T-helper 1 cell treated with Interleukin-12 subunit alpha and Interleukin-12 subunit beta and Interleukin-4 antibody, amounts not matched to agents 30 ng/mL and 1 ng/mL, for 36 hours (primary cell): Measurements from ENCODE around the gene SMARCD3. TPM values are rescaled to one million over a fixed set of nuclear protein-coding genes. Genes with fewer than 3 reads are reported as not detected.

Experiments used
- intact Hi-C: fragments of 100-400 bp; cut with micrococcal nuclease; formaldehyde crosslinking; loops from one replicate; pipeline ENCODE4 v1.15.1; 2024
- total RNA-seq: library from RNA; stranded (reverse); gene quantifications from 2 replicates; pipeline ENCODE4 v1.2.3, GENCODE V29; 2022

Gene SMARCD3
- total RNA-seq, 1 donor from 2014 or later = 4.0 TPM

DNA sequence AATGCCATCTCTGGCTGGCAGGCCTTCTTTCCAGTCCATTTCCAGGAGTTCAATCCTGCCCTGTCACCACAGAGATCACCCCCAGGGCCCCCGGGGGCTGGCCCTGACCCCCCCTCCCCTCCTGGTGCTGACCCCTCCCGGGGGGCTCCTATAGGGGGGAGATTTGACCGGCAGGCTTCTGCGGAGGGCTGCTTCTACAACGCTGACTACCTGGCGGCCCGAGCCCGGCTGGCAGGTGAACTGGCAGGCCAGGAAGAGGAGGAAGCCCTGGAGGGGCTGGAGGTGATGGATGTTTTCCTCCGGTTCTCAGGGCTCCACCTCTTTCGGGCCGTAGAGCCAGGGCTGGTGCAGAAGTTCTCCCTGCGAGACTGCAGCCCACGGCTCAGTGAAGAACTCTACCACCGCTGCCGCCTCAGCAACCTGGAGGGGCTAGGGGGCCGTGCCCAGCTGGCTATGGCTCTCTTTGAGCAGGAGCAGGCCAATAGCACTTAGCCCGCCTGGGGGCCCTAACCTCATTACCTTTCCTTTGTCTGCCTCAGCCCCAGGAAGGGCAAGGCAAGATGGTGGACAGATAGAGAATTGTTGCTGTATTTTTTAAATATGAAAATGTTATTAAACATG lies 10.2 kb downstream of the SMARCD3 start:
- intact Hi-C loops = no loop called here

DNA sequence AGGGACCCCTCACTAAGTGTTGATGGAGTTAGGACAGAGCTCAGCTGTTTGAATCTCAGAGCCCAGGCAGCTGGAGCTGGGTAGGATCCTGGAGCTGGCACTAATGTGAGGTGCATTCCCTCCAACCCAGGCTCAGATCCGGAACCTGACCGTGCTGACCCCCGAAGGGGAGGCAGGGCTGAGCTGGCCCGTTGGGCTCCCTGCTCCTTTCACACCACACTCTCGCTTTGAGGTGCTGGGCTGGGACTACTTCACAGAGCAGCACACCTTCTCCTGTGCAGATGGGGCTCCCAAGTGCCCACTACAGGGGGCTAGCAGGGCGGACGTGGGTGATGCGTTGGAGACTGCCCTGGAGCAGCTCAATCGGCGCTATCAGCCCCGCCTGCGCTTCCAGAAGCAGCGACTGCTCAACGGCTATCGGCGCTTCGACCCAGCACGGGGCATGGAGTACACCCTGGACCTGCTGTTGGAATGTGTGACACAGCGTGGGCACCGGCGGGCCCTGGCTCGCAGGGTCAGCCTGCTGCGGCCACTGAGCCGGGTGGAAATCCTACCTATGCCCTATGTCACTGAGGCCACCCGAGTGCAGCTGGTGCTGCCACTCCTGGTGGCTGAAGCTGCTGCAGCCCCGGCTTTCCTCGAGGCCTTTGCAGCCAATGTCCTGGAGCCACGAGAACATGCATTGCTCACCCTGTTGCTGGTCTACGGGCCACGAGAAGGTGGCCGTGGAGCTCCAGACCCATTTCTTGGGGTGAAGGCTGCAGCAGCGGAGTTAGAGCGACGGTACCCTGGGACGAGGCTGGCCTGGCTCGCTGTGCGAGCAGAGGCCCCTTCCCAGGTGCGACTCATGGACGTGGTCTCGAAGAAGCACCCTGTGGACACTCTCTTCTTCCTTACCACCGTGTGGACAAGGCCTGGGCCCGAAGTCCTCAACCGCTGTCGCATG lies 11.0 kb downstream of the SMARCD3 start:
- intact Hi-C loops = no loop called here

DNA sequence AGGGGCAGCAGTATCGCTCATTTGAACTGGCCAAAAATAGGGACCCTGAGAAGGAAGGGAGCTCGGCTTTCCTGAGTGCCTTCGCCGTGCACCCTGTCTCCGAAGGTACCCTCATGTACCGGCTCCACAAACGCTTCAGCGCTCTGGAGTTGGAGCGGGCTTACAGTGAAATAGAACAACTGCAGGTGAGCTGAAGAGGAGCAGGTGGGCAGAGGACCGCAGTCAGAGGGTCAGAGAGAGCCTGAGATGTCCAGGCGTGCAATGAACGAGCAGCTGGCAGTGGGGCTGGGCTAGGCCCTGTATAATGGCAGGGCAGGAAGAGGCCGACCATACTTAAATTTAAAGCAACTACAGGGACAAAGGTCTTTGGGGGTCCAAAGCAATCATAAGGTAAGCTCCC lies 12.1 kb downstream of the SMARCD3 start:
- intact Hi-C loops = no loop called here

DNA sequence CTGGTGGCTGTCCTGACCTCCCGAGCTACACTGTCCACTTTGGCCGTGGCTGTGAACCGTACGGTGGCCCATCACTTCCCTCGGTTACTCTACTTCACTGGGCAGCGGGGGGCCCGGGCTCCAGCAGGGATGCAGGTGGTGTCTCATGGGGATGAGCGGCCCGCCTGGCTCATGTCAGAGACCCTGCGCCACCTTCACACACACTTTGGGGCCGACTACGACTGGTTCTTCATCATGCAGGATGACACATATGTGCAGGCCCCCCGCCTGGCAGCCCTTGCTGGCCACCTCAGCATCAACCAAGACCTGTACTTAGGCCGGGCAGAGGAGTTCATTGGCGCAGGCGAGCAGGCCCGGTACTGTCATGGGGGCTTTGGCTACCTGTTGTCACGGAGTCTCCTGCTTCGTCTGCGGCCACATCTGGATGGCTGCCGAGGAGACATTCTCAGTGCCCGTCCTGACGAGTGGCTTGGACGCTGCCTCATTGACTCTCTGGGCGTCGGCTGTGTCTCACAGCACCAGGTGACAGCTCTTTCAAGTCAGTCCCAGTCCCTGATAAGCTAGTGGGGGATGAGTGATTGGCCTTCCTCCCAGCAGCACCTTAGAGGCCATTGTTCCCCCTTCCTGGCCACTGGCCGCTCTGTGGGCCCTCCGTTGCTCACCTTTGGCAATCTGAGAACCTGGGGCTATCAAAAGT lies 13.3 kb downstream of the SMARCD3 start:
- intact Hi-C loops = no loop called here

DNA sequence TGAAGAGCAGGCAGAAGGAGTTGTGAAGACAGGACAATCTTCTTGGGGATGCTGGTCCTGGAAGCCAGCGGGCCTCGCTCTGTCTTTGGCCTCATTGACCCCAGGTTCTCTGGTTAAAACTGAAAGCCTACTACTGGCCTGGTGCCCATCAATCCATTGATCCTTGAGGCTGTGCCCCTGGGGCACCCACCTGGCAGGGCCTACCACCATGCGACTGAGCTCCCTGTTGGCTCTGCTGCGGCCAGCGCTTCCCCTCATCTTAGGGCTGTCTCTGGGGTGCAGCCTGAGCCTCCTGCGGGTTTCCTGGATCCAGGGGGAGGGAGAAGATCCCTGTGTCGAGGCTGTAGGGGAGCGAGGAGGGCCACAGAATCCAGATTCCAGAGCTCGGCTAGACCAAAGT lies 14.7 kb downstream of the SMARCD3 start:
- intact Hi-C loops = loop anchor here (2.0 to 5.0 kb wide), 2 partner anchors 398 to 1609 kb away; no protein-coding TSS in a partner anchor

DNA sequence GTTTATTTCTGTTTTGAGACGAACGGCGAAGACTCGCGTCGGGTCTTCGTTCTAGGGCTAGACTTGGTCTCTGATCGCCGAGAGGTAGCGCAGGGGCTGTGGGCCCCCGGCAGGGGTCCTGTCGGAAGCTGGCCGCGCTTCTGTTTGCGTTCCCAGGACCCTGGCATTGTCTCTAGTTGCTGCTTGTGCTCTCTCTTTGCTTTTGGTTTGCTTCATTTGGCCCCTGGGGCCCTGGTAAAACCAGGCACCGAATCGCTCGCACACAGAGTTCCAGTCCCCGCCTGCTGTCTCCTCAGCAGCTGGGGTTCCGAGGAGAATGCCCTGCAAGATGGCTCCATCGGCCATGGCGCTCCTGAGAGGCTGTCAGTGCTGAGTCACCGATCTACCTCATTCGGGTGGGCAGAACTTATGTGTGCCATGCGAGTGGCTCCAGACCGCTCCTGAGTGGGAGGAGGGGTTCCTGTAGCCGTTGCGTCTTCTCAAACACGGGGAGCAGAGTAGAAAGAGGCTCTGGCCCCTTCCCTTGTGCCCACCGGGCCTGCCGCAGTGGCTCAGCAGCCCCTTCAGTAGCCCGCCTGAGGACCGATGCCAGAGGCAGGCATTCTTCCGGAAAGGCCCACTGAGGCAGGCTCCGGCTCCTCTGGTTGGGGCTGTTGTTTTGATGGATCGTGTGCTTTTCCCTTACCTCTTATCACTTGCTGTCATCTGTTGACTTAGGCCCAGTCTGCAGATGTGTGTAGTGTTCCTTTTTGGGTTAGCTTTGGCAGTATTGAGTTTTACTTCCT lies 15.4 kb downstream of the SMARCD3 start:
- intact Hi-C loops = loop anchor here (1.0 to 5.0 kb wide), 10 partner anchors 11 to 1608 kb away; partner anchors contain the start of genes ABCB8, NUB1, RHEB and TMUB1

DNA sequence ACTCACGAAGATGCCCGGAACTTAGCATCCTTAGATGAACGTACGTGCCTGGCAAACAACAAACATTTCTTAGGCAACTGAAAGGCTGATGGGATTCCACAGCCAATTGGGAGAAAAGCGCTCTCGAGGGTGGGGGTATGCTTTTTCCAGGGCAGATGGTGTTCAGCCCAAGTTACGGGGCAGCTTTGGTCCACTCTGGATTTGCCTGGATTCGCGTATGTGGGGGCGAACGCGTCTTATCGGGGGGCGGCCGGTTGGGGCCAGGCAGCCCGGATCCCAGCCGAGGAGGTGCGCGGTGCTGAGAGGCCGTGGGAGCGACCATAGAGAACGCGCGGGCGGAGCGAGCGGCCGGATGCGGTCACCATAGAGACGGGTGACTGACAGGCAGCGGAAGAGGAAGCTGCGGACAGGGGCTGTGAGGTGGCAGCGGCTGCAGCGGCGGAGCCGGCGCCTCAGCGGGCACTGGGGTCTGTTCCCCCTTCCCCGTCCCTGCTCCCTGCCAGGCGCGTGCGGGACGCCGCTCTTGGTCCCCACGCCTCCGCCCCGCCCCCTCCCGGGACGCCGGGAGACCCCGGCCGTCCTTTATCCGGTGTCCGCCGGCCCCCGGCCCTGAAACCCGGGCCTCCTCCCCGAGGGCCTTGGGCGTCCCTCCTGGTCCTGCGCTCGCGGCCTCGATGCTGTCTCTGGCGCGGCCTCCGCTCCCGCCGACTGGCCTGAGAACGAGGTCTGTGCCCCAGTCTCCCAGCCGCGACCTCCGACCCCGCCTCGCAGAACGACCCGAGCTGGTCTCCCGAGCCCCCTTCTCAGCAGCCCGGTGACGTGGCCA lies 16.2 kb downstream of the SMARCD3 start, which contains the start of gene CHPF2:
CHPF2 (plus strand) TSS at position 393 of the 826 bp plus-strand sequence. CDS start 1,529 bp downstream, outside the sequence.
- intact Hi-C loops = loop anchor here (1.0 to 5.0 kb wide), 10 partner anchors 12 to 1608 kb away; partner anchors contain the start of genes ABCB8, NUB1, RHEB and TMUB1

DNA sequence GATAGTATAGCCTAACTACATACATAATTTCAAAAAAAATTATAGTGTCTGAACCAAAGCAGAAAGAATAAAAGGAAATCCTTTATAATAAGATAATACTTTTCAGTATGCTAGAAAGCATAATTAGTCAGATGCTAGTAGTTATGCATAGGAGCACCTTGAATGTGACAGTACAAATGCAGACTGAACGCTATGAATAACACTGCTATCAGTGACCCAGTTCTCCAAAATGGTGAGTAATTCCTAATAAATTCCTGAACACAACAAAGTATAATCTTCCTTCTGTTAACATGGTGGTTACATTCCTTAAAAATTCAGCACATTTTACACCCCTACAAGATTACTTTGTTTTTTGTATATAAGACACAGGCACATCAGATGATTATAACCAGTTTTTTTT lies 17.4 kb downstream of the SMARCD3 start:
- intact Hi-C loops = loop anchor here (5.0 kb wide), 1 partner anchor 401 kb away; no protein-coding TSS in a partner anchor

DNA sequence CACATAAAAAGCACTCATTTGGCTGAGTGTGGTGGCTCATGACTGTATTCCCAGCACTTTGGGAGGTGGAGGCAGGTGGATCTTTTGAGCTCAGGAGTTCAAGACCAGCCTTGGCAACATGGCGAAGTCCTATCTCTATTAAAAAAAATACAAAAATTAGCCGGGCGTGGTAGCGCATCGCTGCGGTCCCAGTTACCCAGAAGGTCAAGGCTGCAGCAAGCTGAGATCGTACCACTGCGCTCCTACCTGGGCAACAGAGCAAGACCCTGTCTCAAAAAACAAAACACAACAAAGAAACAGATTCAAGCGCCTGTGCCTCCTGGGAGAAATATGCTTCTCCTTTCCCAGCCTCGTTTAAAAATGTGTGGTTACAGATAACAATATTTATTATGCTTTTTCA lies 19.2 kb downstream of the SMARCD3 start:
- intact Hi-C loops = loop anchor here (5.0 kb wide), 1 partner anchor 1512 kb away; no protein-coding TSS in a partner anchor

DNA sequence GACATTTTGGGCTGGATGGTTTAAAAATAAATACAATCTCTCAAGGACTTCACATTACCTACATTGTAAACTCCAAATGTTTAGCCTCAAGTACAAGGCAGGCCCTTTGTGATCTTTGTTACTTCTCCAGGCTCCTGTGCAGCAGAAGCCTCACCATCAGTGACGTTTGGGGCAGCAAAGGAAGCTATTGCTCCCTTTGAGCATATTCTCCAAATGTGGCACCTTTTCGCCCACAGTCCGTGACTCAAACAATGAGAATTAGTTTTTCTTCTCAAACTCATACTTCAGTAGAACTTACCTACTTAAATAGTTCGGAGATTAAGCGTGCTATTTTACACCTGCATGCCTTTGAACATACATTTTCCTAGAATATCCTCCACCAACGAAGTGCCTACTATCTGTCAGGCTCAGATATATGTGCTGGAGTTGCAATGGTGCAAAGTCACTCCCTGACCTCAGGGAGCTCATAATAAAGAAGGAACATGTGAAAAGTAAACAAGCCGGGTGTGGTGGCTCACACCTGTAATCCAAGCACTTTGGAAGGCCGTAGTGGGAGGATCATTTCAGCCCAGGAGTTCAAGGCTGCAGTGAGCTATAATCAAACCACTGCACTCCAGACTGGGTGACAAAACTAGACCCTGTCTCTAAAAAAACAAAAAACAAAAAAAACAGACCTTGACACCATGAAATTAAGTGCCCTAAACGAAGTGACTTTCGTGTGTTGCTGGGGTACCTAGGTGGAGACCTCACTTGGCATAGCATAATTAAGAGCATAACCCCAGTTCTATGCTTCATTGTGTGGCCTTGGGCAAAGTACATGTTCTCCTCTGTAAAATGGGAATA lies 20.2 kb downstream of the SMARCD3 start:
- intact Hi-C loops = loop anchor here (5.0 kb wide), 1 partner anchor 1511 kb away; no protein-coding TSS in a partner anchor

DNA sequence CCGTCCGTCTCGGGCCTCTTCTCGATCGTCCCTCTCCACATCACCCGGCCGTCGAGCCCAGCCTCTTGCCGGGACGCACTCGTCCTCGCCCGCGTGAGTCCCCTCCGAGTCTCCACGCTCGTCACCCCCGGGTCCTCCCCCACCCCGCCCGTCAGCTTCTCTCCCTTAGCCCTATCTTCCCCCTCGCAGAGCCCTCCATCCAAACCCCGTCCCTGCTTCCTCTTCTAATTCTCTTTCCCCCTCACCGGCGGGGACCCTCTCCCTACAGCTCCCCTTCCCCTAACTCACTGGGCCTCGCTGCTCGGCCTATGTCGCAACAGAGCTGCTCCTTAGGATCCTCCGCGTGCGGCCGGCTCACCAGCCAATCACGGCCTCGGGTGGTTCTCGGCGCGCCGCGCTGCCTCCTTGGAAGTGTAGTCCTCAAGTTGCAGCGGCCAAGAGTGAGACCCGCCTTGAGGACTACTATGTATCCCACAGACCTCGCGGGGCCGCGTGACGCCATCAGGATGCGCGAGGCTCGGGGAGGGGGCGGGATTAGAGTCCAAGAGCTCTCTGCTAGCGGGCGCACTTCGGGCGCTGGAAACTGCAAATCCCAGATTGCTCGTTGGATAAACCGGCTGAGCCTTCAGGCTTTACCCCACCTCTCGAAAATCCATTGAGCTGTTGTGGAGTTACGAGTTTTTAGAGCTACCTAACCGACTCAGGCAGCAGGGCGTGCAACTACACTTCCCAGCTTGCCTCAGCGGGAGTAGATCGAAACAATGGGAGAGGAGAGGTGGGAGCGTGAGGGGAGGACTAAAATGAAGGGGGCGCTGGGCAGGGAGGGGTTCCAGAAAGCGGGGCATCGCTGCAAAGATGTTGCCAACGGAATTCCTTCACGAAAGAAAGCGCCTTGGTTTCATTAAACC lies 21.4 kb downstream of the SMARCD3 start, which contains the start of gene ABCF2:
ABCF2 (minus strand) TSS at position 331 of the 908 bp plus-strand sequence. CDS start 747 bp downstream, outside the sequence.
- intact Hi-C loops = loop anchor here (1.0 to 5.0 kb wide), 14 partner anchors 17 to 1510 kb away; partner anchors contain the start of genes ABCB8, ATP6V0E2, NUB1 and TMUB1

DNA sequence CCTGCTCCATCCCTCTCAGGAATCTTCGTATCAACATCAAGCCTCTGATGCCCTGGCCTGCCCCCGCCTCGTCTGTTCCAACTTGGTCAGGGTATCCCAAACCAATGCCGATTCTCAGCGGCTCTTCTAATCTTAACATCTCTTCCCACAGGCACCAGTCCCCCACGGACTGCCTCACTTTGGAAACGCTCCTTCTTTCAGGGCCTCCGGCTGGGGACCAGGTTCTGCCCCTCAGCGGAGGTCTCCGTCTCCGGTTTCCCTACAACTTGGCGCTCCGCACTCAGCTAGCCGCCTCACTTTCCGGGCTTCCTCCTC lies 22.0 kb downstream of the SMARCD3 start:
- intact Hi-C loops = loop anchor here (5.0 kb wide), 1 partner anchor 1509 kb away; no protein-coding TSS in a partner anchor

DNA sequence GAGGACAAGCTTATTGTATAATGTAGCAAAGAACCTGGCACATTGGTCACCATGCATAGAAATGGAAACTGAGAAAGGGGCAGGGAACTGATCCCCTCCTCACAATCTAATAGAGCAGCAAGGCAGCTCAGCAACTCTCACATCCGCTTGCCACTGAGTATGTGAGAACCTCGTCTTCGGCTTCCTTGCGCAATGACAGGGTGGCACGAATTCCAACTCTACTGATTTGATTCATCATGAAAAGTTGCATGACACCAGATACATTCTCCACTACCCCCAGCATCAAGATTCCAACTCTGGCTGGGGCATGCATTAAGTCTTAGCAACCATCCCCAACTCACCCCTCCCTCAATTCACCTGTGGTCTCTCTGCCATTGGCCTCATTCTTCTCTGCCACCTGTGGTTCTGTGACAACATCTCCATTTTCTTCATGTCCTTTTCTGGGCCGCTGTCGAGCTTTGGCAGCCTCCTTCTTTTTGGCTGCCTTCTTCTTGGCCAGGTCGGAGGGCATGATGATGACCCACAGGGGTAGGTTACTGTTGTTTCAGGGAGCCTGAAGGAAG lies 22.5 kb downstream of the SMARCD3 start:
- intact Hi-C loops = loop anchor here (5.0 kb wide), 1 partner anchor 1509 kb away; no protein-coding TSS in a partner anchor

DNA sequence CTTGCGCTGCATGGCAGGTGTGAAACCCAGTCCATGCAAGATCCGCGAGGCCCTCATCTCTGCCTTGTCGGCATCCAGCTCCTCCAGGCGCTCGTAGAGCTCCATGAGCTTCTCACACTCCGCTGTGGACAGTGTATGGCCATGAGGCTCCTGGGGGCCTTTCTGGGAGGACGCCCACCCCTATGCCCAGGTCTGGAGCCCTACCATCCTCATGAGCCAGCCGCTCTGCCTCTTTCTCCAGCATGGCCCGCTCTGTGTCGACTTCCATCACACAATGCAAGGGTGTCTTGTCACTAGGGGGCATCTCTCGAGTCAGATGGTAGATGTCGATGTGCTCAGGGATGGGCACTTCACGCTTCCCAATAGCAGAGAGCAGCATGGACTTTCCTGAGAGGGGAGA lies 24.8 kb downstream of the SMARCD3 start:
- intact Hi-C loops = no loop called here

DNA sequence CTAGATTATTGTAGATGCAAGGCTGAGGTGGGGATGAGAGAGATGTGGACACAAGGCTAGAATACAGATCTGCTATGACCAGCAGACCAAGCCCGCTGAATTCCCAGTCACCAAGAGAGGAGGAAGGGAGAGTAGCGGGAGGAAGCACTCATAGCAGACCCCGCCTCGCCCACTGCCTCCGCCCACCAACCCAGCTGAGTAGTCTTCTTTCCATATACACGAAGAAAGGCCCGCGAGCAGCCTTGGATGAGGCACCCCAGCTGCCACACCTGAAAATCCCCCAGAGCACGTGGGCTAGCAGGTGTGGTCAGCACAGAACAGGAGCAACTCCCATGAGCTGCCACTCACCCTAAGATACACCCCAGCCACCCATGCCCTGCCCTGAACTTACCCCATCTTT lies 30.3 kb downstream of the SMARCD3 start:
- intact Hi-C loops = no loop called here

DNA sequence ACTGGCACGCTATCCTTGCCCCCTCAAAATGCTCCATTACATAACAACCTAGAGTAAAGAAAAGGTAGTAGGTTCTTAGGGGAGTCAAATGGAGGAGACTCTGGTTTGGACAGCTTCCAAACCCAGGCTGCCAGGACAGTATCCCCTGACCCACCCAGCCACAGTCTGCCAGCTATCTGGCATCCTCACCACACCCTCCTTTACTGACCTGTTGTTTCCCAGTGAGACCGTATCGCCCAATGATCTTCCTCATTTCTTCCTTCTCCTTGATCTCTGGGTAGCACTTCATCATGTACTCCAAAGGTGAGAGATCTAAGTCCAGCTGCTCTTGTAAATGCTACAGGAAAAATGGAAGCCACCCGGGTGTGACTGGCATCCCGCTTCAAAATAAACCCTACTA lies 33.1 kb downstream of the SMARCD3 start:
- intact Hi-C loops = no loop called here

DNA sequence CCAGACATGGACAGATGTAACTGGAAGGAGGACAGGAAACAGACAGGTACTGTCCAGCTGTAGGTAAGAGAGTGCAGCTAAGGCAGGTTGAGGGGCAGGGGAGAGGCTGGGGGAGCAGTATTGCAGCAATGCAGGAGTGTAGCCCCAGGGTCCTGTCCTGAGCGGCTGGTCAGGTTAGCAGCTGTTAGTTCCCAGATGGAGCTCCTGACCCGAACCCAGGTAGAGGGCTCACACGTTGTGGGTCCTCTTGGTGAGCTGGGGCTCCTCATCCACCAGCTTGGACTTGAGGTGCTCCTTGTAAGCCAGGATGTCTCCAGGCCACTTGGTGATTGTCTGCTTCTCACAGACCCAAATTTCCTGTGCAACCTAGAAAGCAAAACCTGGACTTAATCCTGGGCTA lies 34.7 kb downstream of the SMARCD3 start:
- intact Hi-C loops = no loop called here
